GM21786 (cell line): ENCODE measurements around the gene TNFSF15.
"Not testable (repeated sequence)": the region's sequence is repeated elsewhere in the genome, so short reads cannot be mapped to it uniquely, and the experiment has no call there.

Experiments used
- ATAC-seq: cut with Tn5 transposase; IDR thresholded peaks from one replicate; pipeline ENCODE4 v1.9.1; 2021; ENCODE audit not compliant: unreplicated experiment

TNFSF15 gene

DNA sequence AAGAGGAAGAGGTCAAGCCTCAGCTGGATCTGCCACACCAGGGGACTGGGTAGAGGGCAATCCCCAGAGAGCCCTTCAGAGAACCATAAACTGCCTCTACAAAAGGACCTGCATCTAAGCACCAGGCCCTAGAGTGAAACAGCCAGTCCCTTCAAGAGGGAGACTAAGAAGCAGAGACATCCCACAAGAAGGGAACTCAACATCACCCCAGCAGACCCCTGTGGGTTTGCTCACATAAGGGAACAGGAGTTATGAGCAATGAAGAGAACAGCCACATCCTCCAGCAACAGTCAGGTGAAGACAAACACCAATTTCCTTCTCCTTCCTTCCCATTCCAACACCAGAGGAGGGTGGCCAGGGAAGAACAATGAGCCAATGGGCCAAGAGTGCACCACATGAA lies 48.9 kb downstream of the TNFSF15 start:
- ATAC-seq, result no peak

DNA sequence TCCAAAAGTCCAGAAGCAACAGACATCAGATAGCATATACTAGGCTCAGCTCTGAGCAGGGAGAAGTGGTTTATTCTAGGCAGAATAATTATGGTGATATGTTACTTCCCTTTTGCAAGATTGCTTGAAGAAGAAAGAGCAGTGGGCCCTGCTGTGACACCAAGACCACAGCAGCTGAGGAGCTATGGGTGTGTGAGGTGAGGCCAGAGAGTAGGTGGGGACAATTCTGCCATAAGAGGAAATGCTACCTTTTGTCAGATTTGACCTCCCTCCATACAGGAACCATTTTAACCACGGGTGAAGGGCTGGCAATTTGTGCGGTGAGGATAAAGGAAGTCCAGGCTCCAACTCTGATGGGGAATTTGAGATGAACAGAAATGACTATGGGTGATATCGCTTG lies 51.3 kb downstream of the TNFSF15 start:
- ATAC-seq, result no peak

DNA sequence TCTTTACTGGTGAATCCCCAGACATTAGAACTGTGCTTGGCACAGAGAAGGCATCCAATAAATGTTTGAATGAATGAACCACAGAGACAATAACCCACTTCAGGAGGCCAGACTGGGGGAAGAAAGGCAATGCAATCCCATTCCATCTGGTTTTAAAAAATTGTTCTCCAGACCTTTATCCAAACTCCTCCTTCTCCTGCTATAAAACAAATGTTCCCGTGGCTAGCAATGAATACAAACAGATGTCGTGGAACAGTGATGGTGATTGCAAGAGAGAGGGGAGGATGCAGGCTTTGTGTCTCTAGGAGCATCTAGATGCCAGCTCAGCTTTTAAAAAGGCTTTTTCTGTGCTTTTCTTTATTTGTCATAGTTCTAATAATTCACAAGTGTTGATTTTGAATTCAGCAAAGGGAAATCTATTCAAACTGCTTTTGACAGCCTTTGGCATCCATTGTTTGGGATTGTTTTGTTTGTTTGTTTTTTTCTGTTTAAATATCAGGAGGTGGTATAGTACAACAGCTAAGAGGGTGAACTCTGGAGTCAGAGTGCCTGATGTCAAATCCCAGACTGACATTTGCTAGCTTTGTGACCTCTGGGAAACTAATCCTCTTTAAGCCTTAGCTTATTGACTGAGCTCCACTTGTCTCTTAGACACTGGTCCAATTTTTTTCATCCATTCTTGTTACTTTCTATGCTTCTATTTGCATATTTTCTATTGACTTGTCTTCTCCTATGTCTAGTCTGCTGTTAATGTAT lies 59.1 kb downstream of the TNFSF15 start:
- ATAC-seq, result no peak

DNA sequence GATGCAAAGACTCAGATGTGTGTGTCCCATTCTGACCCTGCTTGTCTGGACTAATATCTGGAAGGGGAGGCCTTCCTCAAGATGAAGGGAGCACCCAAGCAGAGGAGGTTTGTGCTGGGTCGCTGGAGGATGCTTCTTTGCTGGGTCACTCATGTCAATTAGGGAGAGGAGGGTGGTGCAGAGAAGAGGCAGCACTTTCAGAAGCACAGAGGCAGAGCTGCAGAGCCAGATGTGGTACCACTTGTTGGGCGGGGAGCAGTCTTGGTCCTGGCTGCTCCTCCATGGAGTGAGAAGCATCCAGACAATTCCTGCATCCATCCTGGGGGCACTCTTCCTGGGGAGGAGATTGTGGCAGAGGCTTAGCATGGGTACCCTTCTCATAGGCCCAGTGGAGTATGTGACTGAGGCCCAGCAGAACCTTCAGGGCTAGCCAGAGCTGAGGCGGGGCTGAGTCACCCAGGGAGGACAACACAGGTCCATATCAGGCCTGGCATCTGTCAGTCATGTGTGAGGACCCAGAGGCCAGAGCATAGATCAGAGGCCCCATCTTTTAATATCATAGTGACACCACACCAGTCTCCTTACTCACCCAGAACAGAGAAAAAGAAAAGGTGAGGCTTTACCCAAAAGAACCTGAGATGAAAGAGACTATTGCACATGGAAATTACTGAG lies 59.8 kb downstream of the TNFSF15 start:
- ATAC-seq, result no peak

DNA sequence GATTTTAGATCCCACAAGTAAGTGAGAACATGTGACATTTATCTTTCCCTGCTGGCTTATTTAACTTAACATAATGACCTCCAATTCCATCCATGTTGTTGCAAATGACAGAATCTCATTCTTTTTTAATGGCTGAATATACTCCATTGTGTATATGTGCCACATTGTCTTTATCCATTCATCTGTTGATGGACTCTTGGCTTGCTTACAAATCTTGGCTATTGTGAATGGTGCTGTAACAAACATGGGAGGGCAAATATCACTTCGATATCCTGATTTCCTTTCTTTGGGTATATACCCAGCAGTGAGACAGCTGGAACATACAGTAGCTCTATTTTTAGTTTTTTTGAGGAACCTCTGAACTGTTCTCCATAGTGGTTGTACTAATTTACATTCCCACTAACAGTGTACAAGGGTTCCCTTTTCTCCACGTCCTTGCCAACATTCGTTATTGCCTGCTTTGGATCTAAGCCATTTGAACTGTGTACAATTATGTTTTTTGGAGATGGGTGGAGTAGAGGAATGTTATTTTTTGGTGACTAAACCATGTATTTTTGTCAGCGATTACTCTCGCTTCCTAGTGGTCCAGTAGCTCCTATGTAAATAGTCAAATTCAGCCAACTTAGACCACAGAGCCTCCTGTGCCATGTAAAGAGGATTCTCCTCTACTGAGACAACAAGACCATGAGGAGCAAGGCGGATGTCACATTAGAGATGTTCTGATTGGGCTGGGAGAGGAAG lies 60.6 kb downstream of the TNFSF15 start:
- no peak for ATAC-seq

DNA sequence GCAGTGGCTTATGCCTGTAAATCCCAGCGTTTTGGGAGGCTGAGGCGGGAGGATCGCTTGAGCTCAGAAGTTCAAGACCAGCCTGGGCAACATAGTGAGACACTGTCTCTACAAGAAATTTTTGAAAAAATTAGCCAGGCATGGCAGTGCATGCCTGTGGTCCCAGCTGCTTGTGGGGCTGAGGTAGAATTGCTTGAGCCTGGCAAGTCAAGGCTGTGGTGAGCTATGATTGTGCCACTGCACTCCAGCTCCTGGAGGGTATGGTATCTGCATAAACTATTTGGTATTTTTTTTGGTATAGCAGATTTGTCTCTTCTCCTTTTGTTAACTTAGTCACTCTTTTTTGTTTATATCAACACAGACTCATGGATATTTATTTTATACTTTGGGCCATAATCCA lies 62.4 kb downstream of the TNFSF15 start:
- ATAC-seq, result no peak

DNA sequence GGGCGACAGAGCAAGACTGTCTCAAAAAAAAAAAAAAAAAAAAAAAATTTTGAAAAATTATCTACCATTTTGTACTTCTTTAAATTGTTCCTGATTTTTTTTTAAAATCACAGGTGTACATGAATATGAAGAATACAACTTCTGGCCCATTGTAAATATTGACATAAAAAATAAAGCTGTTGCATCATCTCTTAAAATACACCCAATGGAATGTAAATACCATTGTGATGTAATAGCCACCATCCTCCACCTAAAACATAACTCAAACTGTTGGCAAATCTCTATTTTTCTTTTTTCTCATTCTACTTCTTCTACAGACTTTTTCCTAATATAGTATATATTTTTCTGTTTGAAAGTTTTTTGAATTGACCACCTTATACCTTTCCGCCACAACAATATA lies 62.9 kb downstream of the TNFSF15 start:
- ATAC-seq, result no peak

DNA sequence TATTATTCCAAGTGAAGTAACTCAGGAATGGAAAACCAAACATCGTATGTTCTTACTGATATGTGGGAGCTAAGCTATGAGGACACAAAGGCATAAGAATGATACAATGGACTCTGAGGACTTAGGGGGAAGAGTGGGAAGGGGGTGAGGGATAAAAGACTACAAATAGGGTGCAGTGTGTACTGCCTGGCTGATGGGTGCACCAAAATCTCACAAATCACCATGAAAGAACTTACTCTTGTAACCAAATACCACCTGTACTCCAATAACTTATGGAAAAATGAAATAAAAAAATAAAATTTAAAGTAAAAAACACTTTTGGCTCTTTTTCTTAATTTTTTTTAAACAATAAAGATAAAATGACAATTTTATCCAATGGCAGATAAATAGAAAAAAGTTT lies 64.3 kb downstream of the TNFSF15 start:
- ATAC-seq, result not testable (repeated sequence)

DNA sequence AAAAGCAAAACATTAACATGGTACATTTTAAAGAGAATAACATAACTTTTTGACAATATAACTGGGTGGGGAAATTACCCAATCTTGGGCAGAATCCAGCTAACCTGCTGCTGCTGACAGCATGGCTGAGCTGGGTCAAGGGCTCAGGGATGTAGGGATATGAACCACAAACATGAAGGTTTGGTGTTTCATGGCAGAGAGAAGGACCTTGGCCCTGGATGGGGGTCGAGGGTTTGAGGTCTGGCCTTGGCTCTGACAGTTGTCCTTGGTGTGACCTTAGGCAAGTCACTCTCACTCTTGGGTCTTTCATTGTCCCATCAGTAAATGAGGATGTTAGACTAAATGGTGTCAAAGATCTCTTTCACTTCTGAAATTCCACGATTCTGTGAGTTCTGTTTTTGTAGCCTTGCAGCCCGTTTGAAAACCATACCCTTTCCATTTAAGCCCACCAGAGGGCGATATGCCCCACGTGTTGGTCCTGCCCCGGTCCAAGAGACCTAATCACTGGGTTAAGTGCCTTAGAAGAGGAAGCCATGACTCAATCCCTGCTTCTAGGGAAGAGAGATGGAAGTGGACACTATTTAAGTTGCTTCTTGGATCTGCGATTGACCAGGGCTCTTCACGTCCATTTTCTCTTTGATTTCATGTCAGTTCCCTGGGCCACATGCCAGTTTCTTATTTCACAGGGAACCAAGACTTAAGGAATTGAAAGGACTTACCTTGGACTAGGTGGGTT lies 67.1 kb downstream of the TNFSF15 start:
- no peak for ATAC-seq

DNA sequence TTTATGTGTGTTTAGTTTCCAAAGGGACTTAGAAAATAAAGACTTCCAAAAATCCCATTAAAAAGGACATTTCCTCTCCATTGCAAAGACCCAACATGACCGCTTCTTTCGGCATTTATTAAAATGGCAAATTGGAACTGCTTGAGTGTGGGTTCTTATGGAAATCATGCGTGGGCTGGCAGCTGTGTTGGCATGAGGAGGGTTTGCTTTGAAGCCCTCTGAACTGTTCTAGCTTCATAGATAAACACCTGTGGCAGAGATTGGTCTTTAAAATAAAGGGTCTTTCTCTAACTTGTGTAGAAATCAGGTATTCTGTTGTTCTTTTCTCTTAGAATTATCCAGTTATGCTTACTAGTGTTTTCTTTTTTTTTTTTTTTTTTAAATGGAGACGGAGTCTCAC lies 68.0 kb downstream of the TNFSF15 start:
- no peak for ATAC-seq

DNA sequence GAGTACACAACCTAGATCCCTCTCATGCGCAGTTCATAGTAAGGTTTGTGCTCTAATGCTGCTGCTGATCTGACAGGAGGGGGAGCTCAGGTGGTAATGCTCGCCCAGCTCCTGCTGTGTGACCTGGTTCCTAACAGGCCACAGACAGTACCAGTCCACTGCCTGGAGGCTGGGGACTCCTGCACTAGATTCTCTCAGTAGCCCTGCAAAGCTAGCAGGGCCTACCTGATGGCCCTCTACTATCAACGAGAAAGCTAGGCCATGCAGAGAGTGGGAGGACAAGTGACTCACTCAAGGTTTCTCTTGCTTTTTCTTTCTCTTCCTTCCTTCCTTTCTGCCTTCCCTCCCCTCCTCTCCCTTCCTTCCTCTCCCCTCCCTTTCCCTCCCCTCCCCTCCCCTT lies 68.7 kb downstream of the TNFSF15 start:
- ATAC-seq, result no peak

DNA sequence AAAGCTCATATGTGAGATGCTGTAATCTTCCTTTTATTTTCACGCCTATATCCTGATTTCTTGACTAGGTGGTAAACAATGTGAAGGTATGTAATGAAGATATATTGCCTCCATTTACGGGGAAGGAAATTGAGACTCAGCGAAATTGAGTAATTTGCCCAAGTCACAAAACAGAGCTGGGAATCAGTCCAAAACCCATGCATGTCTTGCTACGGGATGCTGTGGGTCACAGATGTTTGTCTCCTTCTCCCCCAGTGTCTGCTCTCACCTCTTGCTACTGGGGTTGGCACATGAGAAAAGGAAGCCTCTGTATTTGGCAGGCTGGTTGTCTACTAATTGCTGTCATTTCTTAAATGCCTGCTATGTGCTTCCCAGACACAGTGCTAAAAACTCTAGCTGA lies 70.1 kb downstream of the TNFSF15 start:
- no peak for ATAC-seq

DNA sequence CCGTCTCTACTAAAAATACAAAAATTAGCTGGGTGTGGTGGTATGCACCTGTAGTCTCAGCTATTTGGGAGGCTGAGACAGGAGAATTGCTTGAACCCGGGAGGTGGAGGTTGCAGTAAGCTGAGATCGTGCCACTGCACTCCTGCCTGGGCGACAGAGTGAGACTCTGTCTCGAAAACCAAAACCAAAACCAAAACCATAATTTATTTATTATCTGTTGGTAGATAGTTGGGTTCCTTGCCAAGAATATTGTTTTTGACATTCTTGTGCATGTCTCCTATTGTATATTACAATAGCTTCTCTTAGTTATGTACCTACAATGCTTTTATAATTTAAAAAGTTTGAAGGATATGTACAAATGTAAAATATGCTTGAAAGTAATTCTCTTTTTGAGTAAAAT lies 70.7 kb downstream of the TNFSF15 start:
- ATAC-seq, result not testable (repeated sequence)
